PC-3 (cell line): ENCODE measurements around the gene FDX1. TPM values are rescaled to one million over a fixed set of nuclear protein-coding genes. Genes with fewer than 3 reads are reported as not detected.

Source experiments
- ATAC-seq: fragments of 200-7000 bp; cut with Tn5 transposase; 2 replicates; pipeline ENCODE4 v1.9.1; 2020; ENCODE audit warnings: mild to moderate bottlenecking, moderate library complexity
- BruUV-seq: library from RNA; stranded (reverse); fragments of 400-500 nt; replicated peaks from 2 replicates; lab custom pipeline; 2021; lab: Mats Ljungman, UMichigan
- CTCF ChIA-PET: fragments of 300-600 bp; sonication (Branson Sonifier 250); formaldehyde crosslinking; loops from one replicate; lab custom pipeline; 2022; ENCODE audit warnings: antibody characterized with exemption; lab: Charles Lee
- POLR2A ChIA-PET: fragments of 300-600 bp; sonication (Branson Sonifier 250); formaldehyde crosslinking; loops from one replicate; lab custom pipeline; 2022; ENCODE audit warnings: antibody characterized with exemption; ENCODE audit not compliant: unreplicated experiment; lab: Charles Lee
- DNase-seq: peaks from one replicate; pipeline ENCODE4 v3.0.0-alpha.2; 2015
- H2AFZ ChIP-seq: fragments of 300-600 bp; sonication (generic); 2 replicates; pipeline ENCODE4 v1.6.0; 2016; ENCODE audit warnings: antibody characterized with exemption, low read length
- H3F3A ChIP-seq: fragments of 300-600 bp; sonication (generic); one replicate; pipeline ENCODE4 v1.6.0; 2017; ENCODE audit warnings: antibody characterized with exemption, low read length, control low read depth, mild to moderate bottlenecking; ENCODE audit not compliant: unreplicated experiment
- H3K27ac ChIP-seq: fragments of 300-600 bp; sonication (generic); 2 replicates; pipeline ENCODE4 v1.5.1; 2016; ENCODE audit warnings: mild to moderate bottlenecking, low read length
- H3K27me3 ChIP-seq: fragments of 300-600 bp; sonication (generic); 2 replicates; pipeline ENCODE4 v1.6.1; 2016; ENCODE audit warnings: low read length, mixed read lengths
- H3K36me3 ChIP-seq: fragments of 300-600 bp; sonication (generic); 2 replicates; pipeline ENCODE4 v1.6.1; 2016; ENCODE audit warnings: low read depth, mixed run types, low read length, mixed read lengths
- H3K4me1 ChIP-seq: fragments of 300-600 bp; sonication (generic); 2 replicates; pipeline ENCODE4 v1.5.1; 2016; ENCODE audit warnings: low read length; ENCODE audit not compliant: insufficient read depth
- H3K4me2 ChIP-seq: fragments of 300-600 bp; sonication (generic); 2 replicates; pipeline ENCODE4 v1.6.0; 2016; ENCODE audit warnings: low read length
- H3K4me3 ChIP-seq: fragments of 300-600 bp; sonication (generic); 2 replicates; pipeline ENCODE4 v1.5.1; 2016; ENCODE audit warnings: mild to moderate bottlenecking, low read length, mixed read lengths
- H3K79me2 ChIP-seq: fragments of 300-600 bp; sonication (generic); 2 replicates; pipeline ENCODE4 v1.6.1; 2017; ENCODE audit warnings: low read length, mixed read lengths
- H3K9ac ChIP-seq: fragments of 300-600 bp; sonication (generic); 2 replicates; pipeline ENCODE4 v1.6.0; 2016; ENCODE audit warnings: mild to moderate bottlenecking, low read length
- H3K9me2 ChIP-seq: fragments of 300-600 bp; sonication (generic); replicated peaks from 2 replicates; pipeline ENCODE4 v1.6.1; 2016; ENCODE audit warnings: mixed run types, low read length, mixed read lengths
- H3K9me3 ChIP-seq: fragments of 300-600 bp; sonication (generic); 2 replicates; pipeline ENCODE4 v1.6.1; 2016; ENCODE audit warnings: low read length, mixed read lengths
- H4K20me1 ChIP-seq: fragments of 300-600 bp; sonication (generic); 2 replicates; pipeline ENCODE4 v1.6.1; 2016; ENCODE audit warnings: low read length, mixed read lengths
- EZH2 ChIP-seq: fragments of 300-600 bp; sonication (generic); IDR thresholded peaks from one replicate; pipeline ENCODE4 v1.6.1; 2017; ENCODE audit warnings: antibody characterized with exemption, mild to moderate bottlenecking, low read length; ENCODE audit not compliant: unreplicated experiment
- EZH2phosphoT487 ChIP-seq: fragments of 300-600 bp; sonication (generic); IDR thresholded peaks from 2 replicates; pipeline ENCODE4 v1.6.1; 2018; ENCODE audit warnings: mild to moderate bottlenecking, antibody characterized with exemption, low read length, borderline replicate concordance
- intact Hi-C: fragments of 100-400 bp; cut with micrococcal nuclease; formaldehyde crosslinking; loops from 2 replicates; pipeline ENCODE4 v1.9.0; 2023
- total RNA-seq: library from RNA; depleted of rRNA; stranded (reverse); fragments of >200 nt; gene quantifications from 2 replicates; pipeline ENCODE4 v1.2.3, GENCODE V29; 2014
- TF ChIP-seq, protein P1 (sequence below): fragments of 300-600 bp; sonication (generic); conservative IDR thresholded peaks from 2 replicates; pipeline ENCODE4 v1.5.1; 2017; ENCODE audit warnings: antibody characterized with exemption, low read depth, mild to moderate bottlenecking, low read length

FDX1 gene
- total RNA-seq, 1 experiment from 2014 or later, result 14.8 TPM

DNA sequence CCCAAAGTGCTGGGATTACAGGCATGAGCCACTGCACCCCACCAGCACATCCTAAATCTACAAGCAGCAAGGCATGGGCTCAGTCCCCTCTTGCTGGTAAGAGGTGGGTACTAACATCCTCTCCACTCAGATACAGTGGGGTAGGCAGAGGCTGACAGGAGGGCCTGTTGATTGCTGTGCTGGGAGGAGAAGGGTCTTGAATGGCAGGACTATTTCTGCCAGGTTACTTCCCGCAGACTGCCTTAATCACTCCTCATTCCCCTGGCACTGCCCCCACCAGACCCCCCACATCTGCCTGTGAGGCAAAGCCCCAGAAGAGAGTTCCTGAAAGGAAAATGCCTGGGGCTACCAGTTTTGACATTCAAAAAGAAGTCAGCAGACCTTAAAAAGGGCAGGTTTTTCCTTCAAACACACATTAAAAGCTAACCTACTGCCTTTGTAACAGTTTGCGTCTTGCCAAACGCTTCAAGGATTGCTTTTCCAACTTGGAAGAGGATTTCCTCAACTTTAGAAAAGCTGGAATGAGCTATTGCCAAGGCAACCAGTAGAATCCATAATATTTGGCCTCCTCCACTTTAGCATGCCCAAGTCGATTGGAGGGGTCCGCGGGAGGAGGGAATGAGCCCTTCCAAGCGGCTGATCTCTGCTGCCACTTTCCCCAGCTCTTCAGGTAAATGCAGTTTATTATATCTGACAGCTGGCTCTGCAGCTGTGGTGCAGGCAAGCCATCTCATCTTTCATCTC lies 62.0 kb downstream of the FDX1 start:
- POLR2A ChIA-PET, result no interaction called here
- no peak for DNase-seq
- intact Hi-C loops, result no loop called here
- BruUV-seq, result no TSS peak
- no peak overlapping the region for H3K4me3 ChIP-seq
- no peak overlapping the region for H3K4me2 ChIP-seq
- H3F3A ChIP-seq, result no peaks in the 10 kb centered on the region
- TF ChIP-seq EZH2 (no peak), EZH2phosphoT487 (no peak)
- TF ChIP-seq, protein P1, sequence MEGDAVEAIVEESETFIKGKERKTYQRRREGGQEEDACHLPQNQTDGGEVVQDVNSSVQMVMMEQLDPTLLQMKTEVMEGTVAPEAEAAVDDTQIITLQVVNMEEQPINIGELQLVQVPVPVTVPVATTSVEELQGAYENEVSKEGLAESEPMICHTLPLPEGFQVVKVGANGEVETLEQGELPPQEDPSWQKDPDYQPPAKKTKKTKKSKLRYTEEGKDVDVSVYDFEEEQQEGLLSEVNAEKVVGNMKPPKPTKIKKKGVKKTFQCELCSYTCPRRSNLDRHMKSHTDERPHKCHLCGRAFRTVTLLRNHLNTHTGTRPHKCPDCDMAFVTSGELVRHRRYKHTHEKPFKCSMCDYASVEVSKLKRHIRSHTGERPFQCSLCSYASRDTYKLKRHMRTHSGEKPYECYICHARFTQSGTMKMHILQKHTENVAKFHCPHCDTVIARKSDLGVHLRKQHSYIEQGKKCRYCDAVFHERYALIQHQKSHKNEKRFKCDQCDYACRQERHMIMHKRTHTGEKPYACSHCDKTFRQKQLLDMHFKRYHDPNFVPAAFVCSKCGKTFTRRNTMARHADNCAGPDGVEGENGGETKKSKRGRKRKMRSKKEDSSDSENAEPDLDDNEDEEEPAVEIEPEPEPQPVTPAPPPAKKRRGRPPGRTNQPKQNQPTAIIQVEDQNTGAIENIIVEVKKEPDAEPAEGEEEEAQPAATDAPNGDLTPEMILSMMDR, result no peak
- H3K79me2 ChIP-seq, result no peaks in the 10 kb centered on the region
- CTCF ChIA-PET, result no interaction called here
- H3K4me1 ChIP-seq, result peaks cover 4% of the 10 kb centered on the region; the same call in 1 of the 2 replicates
- no peaks in the 10 kb centered on the region for H3K36me3 ChIP-seq
- H3K9me3 ChIP-seq, result no peaks in the 10 kb centered on the region
- peaks cover 9% of the 10 kb centered on the region; the same call in 1 of the 2 replicates for H3K27me3 ChIP-seq
- H4K20me1 ChIP-seq, result no peaks in the 10 kb centered on the region
- no peak overlapping the region for H2AFZ ChIP-seq
- ATAC-seq, result no peak
- H3K9me2 ChIP-seq, result no peaks in the 10 kb centered on the region
- no peak overlapping the region for H3K9ac ChIP-seq
- no peak overlapping the region for H3K27ac ChIP-seq

DNA sequence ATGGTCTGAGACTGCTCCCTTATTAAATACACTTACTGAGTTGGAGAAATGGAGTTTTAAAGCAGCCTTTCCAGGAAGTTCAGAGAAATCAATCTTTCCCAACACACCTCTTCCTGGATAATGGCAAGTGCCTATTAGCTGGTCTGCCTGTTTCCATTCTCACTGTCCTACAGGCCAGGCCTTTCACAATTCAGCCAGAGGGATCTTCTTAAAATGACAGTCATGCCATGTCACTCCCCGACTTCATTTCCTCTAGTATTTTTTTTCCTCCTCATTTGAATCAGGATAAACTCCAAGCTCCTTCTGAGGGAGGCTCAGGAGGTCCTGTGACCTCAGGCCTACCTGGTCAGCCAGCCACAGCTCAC lies 62.6 kb downstream of the FDX1 start:
- H2AFZ ChIP-seq, result no peak overlapping the region
- ChIA-PET CTCF (no interaction called here), POLR2A (no interaction called here)
- DNase-seq, result no peak
- peaks cover 15% of the 10 kb centered on the region; the same call in 1 of the 2 replicates for H3K27me3 ChIP-seq
- TF ChIP-seq EZH2, result no peak
- TF ChIP-seq, protein P1, result no peak
- TF ChIP-seq EZH2phosphoT487, result no peak
- H3K4me2 ChIP-seq, result no peak overlapping the region
- no peak for ATAC-seq
- H3K9me3 ChIP-seq, result no peaks in the 10 kb centered on the region
- intact Hi-C loops, result no loop called here
- H3K9me2 ChIP-seq, result no peaks in the 10 kb centered on the region
- H3K4me3 ChIP-seq, result no peak overlapping the region
- H4K20me1 ChIP-seq, result no peaks in the 10 kb centered on the region
- no peaks in the 10 kb centered on the region for H3K36me3 ChIP-seq
- BruUV-seq, result no TSS peak
- H3K9ac ChIP-seq, result no peak overlapping the region
- H3K4me1 ChIP-seq, result peaks cover 4% of the 10 kb centered on the region; the same call in 1 of the 2 replicates
- no peaks in the 10 kb centered on the region for H3F3A ChIP-seq
- H3K79me2 ChIP-seq, result no peaks in the 10 kb centered on the region
- H3K27ac ChIP-seq, result no peak overlapping the region

DNA sequence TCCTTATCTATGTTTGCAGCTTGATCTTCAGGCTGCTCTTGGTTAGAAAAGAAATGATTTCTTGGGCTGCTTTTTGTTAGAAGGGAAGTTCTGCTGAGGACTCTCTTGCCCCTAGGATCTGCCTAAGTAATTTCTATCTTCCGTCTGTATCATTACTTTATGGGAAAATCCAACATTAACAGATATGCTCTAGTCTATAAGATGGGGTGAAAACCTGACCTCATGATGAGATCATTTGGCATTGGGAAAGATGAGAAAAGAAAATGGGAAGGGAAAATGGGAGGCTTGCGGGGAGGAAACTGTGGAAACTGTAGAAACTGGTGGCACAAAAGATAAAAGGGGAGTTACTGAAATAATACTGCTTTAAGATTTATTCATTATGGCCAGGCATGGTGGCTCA lies 63.6 kb downstream of the FDX1 start:
- H3K79me2 ChIP-seq, result no peaks in the 10 kb centered on the region
- POLR2A ChIA-PET, result no interaction called here

More for the DNA sequence above, 63.6 kb downstream of the FDX1 start:
- no peak overlapping the region for H3K27ac ChIP-seq
- intact Hi-C loops, result no loop called here
- no peaks in the 10 kb centered on the region for H3K9me3 ChIP-seq
- H3K9ac ChIP-seq, result no peak overlapping the region
- no peaks in the 10 kb centered on the region for H3K36me3 ChIP-seq
- no TSS peak for BruUV-seq
- H3K4me1 ChIP-seq, result peaks cover 4% of the 10 kb centered on the region; the same call in 1 of the 2 replicates
- DNase-seq (no peak), ATAC-seq (no peak)
- no peaks in the 10 kb centered on the region for H4K20me1 ChIP-seq
- TF ChIP-seq EZH2, result no peak
- no peak for TF ChIP-seq EZH2phosphoT487
- TF ChIP-seq, protein P1, result no peak
- no peak overlapping the region for H2AFZ ChIP-seq
- peaks cover 24% of the 10 kb centered on the region for H3K27me3 ChIP-seq
- no peak overlapping the region for H3K4me2 ChIP-seq
- no peaks in the 10 kb centered on the region for H3K9me2 ChIP-seq
- no peak overlapping the region for H3K4me3 ChIP-seq
- CTCF ChIA-PET, result no interaction called here
- H3F3A ChIP-seq, result no peaks in the 10 kb centered on the region
